Measurements from ENCODE around the gene PSD4.

PSD4 gene

GRCh38 chr2:113173542-113174375 is at the start of gene PSD4:
Gene PSD4, plus strand, starts transcription at chr2:113173971. Its CDS starts 8,486 bp downstream, at chr2:113182457.
- H3K4me3 ChIP-seq (ENCODE audit: severe bottlenecking) = no peak within 1 kb of the TSS
- no peak for DNase-seq (ENCODE audit: low spot score)
- H3K36me3 ChIP-seq (ENCODE audit: low read depth) = no peaks in the 10 kb centered on the region
- no peak for TF ChIP-seq CTCF (IDR thresholded peaks at IDR 0.05; ENCODE audit: poor library complexity, severe bottlenecking)
- H3K27ac ChIP-seq (ENCODE audit: poor library complexity, severe bottlenecking) = no peak within 1 kb of the TSS
- H3K4me1 ChIP-seq (ENCODE audit: insufficient read depth, poor library complexity, severe bottlenecking) = no peaks in the 10 kb centered on the region
- no peak for ATAC-seq (ENCODE audit: low read depth)
- H3K9me3 ChIP-seq (ENCODE audit: severe bottlenecking) = no peaks in the 10 kb centered on the region
- no peaks in the 10 kb centered on the region for H3K27me3 ChIP-seq (ENCODE audit: insufficient read depth, poor library complexity, severe bottlenecking)

- no peak overlapping the region for H3K27ac ChIP-seq (ENCODE audit: poor library complexity, severe bottlenecking)
- no peaks in the 10 kb centered on the region for H3K36me3 ChIP-seq (ENCODE audit: low read depth)
- H3K4me3 ChIP-seq (ENCODE audit: severe bottlenecking) = no peak overlapping the region
- no peaks in the 10 kb centered on the region for H3K27me3 ChIP-seq (ENCODE audit: insufficient read depth, poor library complexity, severe bottlenecking)
- DNase-seq (ENCODE audit: low spot score) (no peak), ATAC-seq (ENCODE audit: low read depth) (peak; percentile 73)
- H3K9me3 ChIP-seq (ENCODE audit: severe bottlenecking) = no peaks in the 10 kb centered on the region
- TF ChIP-seq CTCF (IDR thresholded peaks at IDR 0.05; ENCODE audit: poor library complexity, severe bottlenecking) = no peak
- H3K4me1 ChIP-seq (ENCODE audit: insufficient read depth, poor library complexity, severe bottlenecking) = peaks cover 7% of the 10 kb centered on the region
Measured at GRCh38 chr2:113124181-113124961, 49.4 kb upstream of the PSD4 start.

- H3K4me3 ChIP-seq (ENCODE audit: severe bottlenecking) = no peak overlapping the region
- H3K36me3 ChIP-seq (ENCODE audit: low read depth) = no peaks in the 10 kb centered on the region
- ATAC-seq (ENCODE audit: low read depth) (no peak), DNase-seq (ENCODE audit: low spot score) (no peak)
- no peak overlapping the region for H3K27ac ChIP-seq (ENCODE audit: poor library complexity, severe bottlenecking)
- no peaks in the 10 kb centered on the region for H3K27me3 ChIP-seq (ENCODE audit: insufficient read depth, poor library complexity, severe bottlenecking)
- H3K4me1 ChIP-seq (ENCODE audit: insufficient read depth, poor library complexity, severe bottlenecking) = peaks cover 7% of the 10 kb centered on the region
- no peaks in the 10 kb centered on the region for H3K9me3 ChIP-seq (ENCODE audit: severe bottlenecking)
- TF ChIP-seq CTCF (IDR thresholded peaks at IDR 0.05; ENCODE audit: poor library complexity, severe bottlenecking) = no peak
Measured at GRCh38 chr2:113124984-113125855, 48.6 kb upstream of the PSD4 start.

- H3K9me3 ChIP-seq (ENCODE audit: severe bottlenecking) = no peaks in the 10 kb centered on the region
- H3K4me1 ChIP-seq (ENCODE audit: insufficient read depth, poor library complexity, severe bottlenecking) = peaks cover 7% of the 10 kb centered on the region
- no peak for ATAC-seq (ENCODE audit: low read depth)
- H3K27ac ChIP-seq (ENCODE audit: poor library complexity, severe bottlenecking) = no peak within 1 kb of the TSS
- no peaks in the 10 kb centered on the region for H3K36me3 ChIP-seq (ENCODE audit: low read depth)
- no peak for TF ChIP-seq CTCF (IDR thresholded peaks at IDR 0.05; ENCODE audit: poor library complexity, severe bottlenecking)
- no peak within 1 kb of the TSS for H3K4me3 ChIP-seq (ENCODE audit: severe bottlenecking)
- no peaks in the 10 kb centered on the region for H3K27me3 ChIP-seq (ENCODE audit: insufficient read depth, poor library complexity, severe bottlenecking)
- DNase-seq (ENCODE audit: low spot score) = no peak
Measured at GRCh38 chr2:113126845-113127645, 46.7 kb upstream of the PSD4 start, which contains the start of gene IL1RN. Gene IL1RN, plus strand, starts transcription at chr2:113127598. Its CDS starts 27 bp downstream, at chr2:113127625.

Data from RWPE2 (cell line).